Mesenchymal stem cell (in vitro differentiated cells and primary cell): Measurements from ENCODE around the gene WNK1.

Experiments
- DNase-seq: peaks from one replicate; pipeline ENCODE4 v3.0.0-alpha.2; 2013
- H2AFZ ChIP-seq: one replicate; pipeline ENCODE4 v1.6.1; 2013; ENCODE audit warnings: low read depth, mild to moderate bottlenecking, control low read depth, inconsistent platforms, low read length, moderate library complexity
- H2AK5ac ChIP-seq: 2 replicates; pipeline ENCODE4 v1.6.1; 2013; ENCODE audit warnings: low read length, moderate library complexity, mild to moderate bottlenecking, inconsistent platforms; ENCODE audit not compliant: severe bottlenecking
- H2BK120ac ChIP-seq: one replicate; pipeline ENCODE4 v1.6.1; 2013; ENCODE audit warnings: low read depth, mild to moderate bottlenecking, inconsistent platforms, low read length, moderate library complexity
- H2BK12ac ChIP-seq, 2 experiments: one replicate each; pipeline ENCODE4 v1.6.1; 2013; ENCODE audit warnings: inconsistent platforms in 2 of 2, low read length in 2 of 2, mild to moderate bottlenecking in 2 of 2, moderate library complexity in 2 of 2, control low read depth in 1 of 2
- H2BK15ac ChIP-seq: one replicate; pipeline ENCODE4 v1.6.1; 2013; ENCODE audit warnings: mild to moderate bottlenecking, low read depth, inconsistent platforms; ENCODE audit not compliant: poor library complexity, severe bottlenecking
- H2BK5ac ChIP-seq: 2 replicates; pipeline ENCODE4 v1.6.1; 2013; ENCODE audit warnings: low read depth, mild to moderate bottlenecking, low read length, control low read depth, inconsistent platforms; ENCODE audit not compliant: poor library complexity, severe bottlenecking
- H3K14ac ChIP-seq, 2 experiments: one replicate each; pipeline ENCODE4 v1.6.1; 2013; ENCODE audit warnings: inconsistent platforms in 2 of 2, low read length in 2 of 2, control low read depth in 1 of 2, mild to moderate bottlenecking in 1 of 2, moderate library complexity in 1 of 2
- H3K18ac ChIP-seq, 2 experiments: one replicate each; pipeline ENCODE4 v1.6.1; 2013; ENCODE audit warnings: inconsistent platforms in 2 of 2, low read length in 2 of 2, control low read depth in 1 of 2, low read depth in 1 of 2, mild to moderate bottlenecking in 1 of 2
- H3K23ac ChIP-seq, 2 experiments: one replicate each; pipeline ENCODE4 v1.6.1; 2013; ENCODE audit warnings: inconsistent platforms in 2 of 2, low read length in 2 of 2, mild to moderate bottlenecking in 2 of 2, moderate library complexity in 2 of 2, control low read depth in 1 of 2
- H3K27ac ChIP-seq: 2 replicates; pipeline ENCODE4 v1.5.1; 2013; ENCODE audit warnings: mild to moderate bottlenecking, moderate library complexity, low read length, control low read depth, inconsistent platforms; ENCODE audit not compliant: poor library complexity, severe bottlenecking
- H3K27me3 ChIP-seq, 2 experiments: 2 replicates each; pipeline versions ENCODE4 v1.6.1 to v1.7.0; 2013; ENCODE audit warnings: low read length in 2 of 2, mild to moderate bottlenecking in 2 of 2, moderate library complexity in 2 of 2, control low read depth in 1 of 2, inconsistent platforms in 1 of 2; ENCODE audit not compliant: control insufficient read depth in 1 of 2, insufficient read depth in 1 of 2
- H3K36me3 ChIP-seq, 2 experiments: 2 replicates each; pipeline versions ENCODE4 v1.6.1 to v1.7.0; 2013; ENCODE audit warnings: low read length in 2 of 2, control low read depth in 1 of 2, inconsistent platforms in 1 of 2, low read depth in 1 of 2, mild to moderate bottlenecking in 1 of 2; ENCODE audit not compliant: insufficient read depth in 2 of 2, control insufficient read depth in 1 of 2
- H3K4ac ChIP-seq, 2 experiments: one replicate each; pipeline ENCODE4 v1.6.1; 2013; ENCODE audit warnings: inconsistent platforms in 2 of 2, low read length in 2 of 2, mild to moderate bottlenecking in 2 of 2, moderate library complexity in 2 of 2, control low read depth in 1 of 2, low read depth in 1 of 2
- H3K4me1 ChIP-seq: 2 replicates; pipeline ENCODE4 v1.6.1; 2013; ENCODE audit warnings: low read depth, low read length, control low read depth; ENCODE audit not compliant: control insufficient read depth, insufficient read depth
- H3K4me2 ChIP-seq: 2 replicates; pipeline ENCODE4 v1.6.1; 2013; ENCODE audit warnings: low read length, mild to moderate bottlenecking, inconsistent platforms; ENCODE audit not compliant: poor library complexity, severe bottlenecking
- H3K4me3 ChIP-seq, 2 experiments: 2 replicates each; pipeline versions ENCODE4 v1.5.1 to v1.7.0; 2013; ENCODE audit warnings: low read length in 2 of 2, mild to moderate bottlenecking in 2 of 2, control low read depth in 1 of 2, low read depth in 1 of 2; ENCODE audit not compliant: insufficient read depth in 1 of 2
- H3K79me1 ChIP-seq: replicated peaks from 2 replicates; pipeline ENCODE4 v1.6.1; 2013; ENCODE audit warnings: mild to moderate bottlenecking, control low read depth, low read length, inconsistent platforms; ENCODE audit not compliant: poor library complexity, severe bottlenecking
- H3K9ac ChIP-seq: 2 replicates; pipeline ENCODE4 v1.7.0; 2013; ENCODE audit warnings: mild to moderate bottlenecking, low read length, moderate library complexity
- H3K9me3 ChIP-seq: 2 replicates; pipeline ENCODE4 v1.7.0; 2013; ENCODE audit warnings: mild to moderate bottlenecking, low read length; ENCODE audit not compliant: control insufficient read depth
- H4K8ac ChIP-seq: one replicate; pipeline ENCODE4 v1.6.1; 2013; ENCODE audit warnings: inconsistent platforms, mild to moderate bottlenecking, low read length, moderate library complexity
- H4K91ac ChIP-seq: one replicate; pipeline ENCODE4 v1.6.1; 2013; ENCODE audit warnings: mild to moderate bottlenecking, low read length, inconsistent platforms
- WGBS: methylation state at CpG from one replicate; pipeline ENCODE4 v1.1.7; 2013; ENCODE audit warnings: mixed read lengths; 5-methylcytosine and 5-hydroxymethylcytosine counted together

The WNK1 gene

GRCh38 chr12:885701-886100 lies 133.3 kb downstream of the WNK1 start:
- H3K14ac ChIP-seq: no peak overlapping the region
- H3K9me3 ChIP-seq: no peaks in the 10 kb centered on the region
- H3K27ac ChIP-seq: no peak overlapping the region
- H2BK120ac ChIP-seq: no peak overlapping the region
- H2AK5ac ChIP-seq: no peak overlapping the region
- no peak overlapping the region for H3K18ac ChIP-seq
- H3K27me3 ChIP-seq: no peaks in the 10 kb centered on the region
- no peak overlapping the region for H3K4me3 ChIP-seq
- WGBS: 93% methylated on average over 1 of the region's 2 CpGs
- H3K4me2 ChIP-seq: no peak overlapping the region
- H3K36me3 ChIP-seq: peaks cover 40 to 100% of the 10 kb centered on the region in 2 experiments
- no peak overlapping the region for H3K23ac ChIP-seq
- no peak overlapping the region for H4K91ac ChIP-seq
- H2BK15ac ChIP-seq: no peak overlapping the region
- H2AFZ ChIP-seq: no peak overlapping the region
- H3K9ac ChIP-seq: no peak overlapping the region
- no peak overlapping the region for H4K8ac ChIP-seq
- no peak overlapping the region for H2BK5ac ChIP-seq
- DNase-seq: no peak
- peaks cover 11% of the 10 kb centered on the region for H3K79me1 ChIP-seq
- H2BK12ac ChIP-seq: no peak overlapping the region
- no peak overlapping the region for H3K4ac ChIP-seq
- no peaks in the 10 kb centered on the region for H3K4me1 ChIP-seq

GRCh38 chr12:886206-886605 lies 133.8 kb downstream of the WNK1 start:
- H3K4me1 ChIP-seq: no peaks in the 10 kb centered on the region
- no peak overlapping the region for H3K4me3 ChIP-seq
- no peak overlapping the region for H2AFZ ChIP-seq
- no peak overlapping the region for H2BK120ac ChIP-seq
- no peak overlapping the region for H4K8ac ChIP-seq
- H3K4me2 ChIP-seq: no peak overlapping the region
- no peak overlapping the region for H2BK12ac ChIP-seq
- DNase-seq: no peak
- H3K4ac ChIP-seq: no peak overlapping the region
- no peaks in the 10 kb centered on the region for H3K9me3 ChIP-seq
- WGBS: 99% methylated on average over 2 of the region's 2 CpGs
- no peak overlapping the region for H2BK5ac ChIP-seq
- no peak overlapping the region for H3K9ac ChIP-seq
- no peak overlapping the region for H3K18ac ChIP-seq
- no peak overlapping the region for H3K27ac ChIP-seq
- H2BK15ac ChIP-seq: no peak overlapping the region
- no peak overlapping the region for H3K23ac ChIP-seq
- H3K27me3 ChIP-seq: no peaks in the 10 kb centered on the region
- H4K91ac ChIP-seq: no peak overlapping the region
- no peak overlapping the region for H2AK5ac ChIP-seq
- peaks cover 38 to 99% of the 10 kb centered on the region in 2 experiments for H3K36me3 ChIP-seq
- H3K14ac ChIP-seq: no peak overlapping the region
- H3K79me1 ChIP-seq: peaks cover 9% of the 10 kb centered on the region

- Histone ChIP-seq H3K18ac (no peak overlapping the region), H2BK12ac (no peak overlapping the region), H2AK5ac (no peak overlapping the region), H4K91ac (no peak overlapping the region), H3K23ac (no peak overlapping the region), H3K4ac (no peak overlapping the region), H3K4me3 (no peak overlapping the region), H3K27me3 (no peaks in the 10 kb centered on the region), H4K8ac (no peak overlapping the region), H3K14ac (no peak overlapping the region), H3K9me3 (no peaks in the 10 kb centered on the region), H3K9ac (no peak overlapping the region), H3K27ac (no peak overlapping the region), H3K36me3 (peaks cover 29 to 87% of the 10 kb centered on the region in 2 experiments), H2BK120ac (no peak overlapping the region), H3K4me1 (no peaks in the 10 kb centered on the region), H3K4me2 (no peak overlapping the region), H2BK5ac (no peak overlapping the region), H2BK15ac (no peak overlapping the region), H2AFZ (no peak overlapping the region), H3K79me1 (peaks cover 13% of the 10 kb centered on the region)
- no peak for DNase-seq
These were observed 141.8 kb downstream of the WNK1 start for GRCh38 chr12:894226-894625.

- no peak for DNase-seq
- no peaks in the 10 kb centered on the region for H3K9me3 ChIP-seq
- H2BK120ac ChIP-seq: no peak overlapping the region
- H3K14ac ChIP-seq: no peak overlapping the region
- no peak overlapping the region for H2AK5ac ChIP-seq
- H3K27ac ChIP-seq: no peak overlapping the region
- H2BK12ac ChIP-seq: no peak overlapping the region
- peaks cover 12% of the 10 kb centered on the region for H3K79me1 ChIP-seq
- no peak overlapping the region for H2BK5ac ChIP-seq
- H3K18ac ChIP-seq: no peak overlapping the region
- H3K9ac ChIP-seq: peak overlapping the region; percentile 5
- no peaks in the 10 kb centered on the region for H3K27me3 ChIP-seq
- no peak overlapping the region for H4K8ac ChIP-seq
- H2BK15ac ChIP-seq: no peak overlapping the region
- H4K91ac ChIP-seq: no peak overlapping the region
- H3K23ac ChIP-seq: no peak overlapping the region
- H3K4me1 ChIP-seq: no peaks in the 10 kb centered on the region
- no peak overlapping the region for H3K4me2 ChIP-seq
- no peak overlapping the region for H2AFZ ChIP-seq
- H3K36me3 ChIP-seq: peaks cover 23 to 86% of the 10 kb centered on the region in 2 experiments
- no peak overlapping the region for H3K4ac ChIP-seq
- no peak overlapping the region for H3K4me3 ChIP-seq
- 97% methylated on average over 4 of the region's 4 CpGs for WGBS
These were observed 143.7 kb downstream of the WNK1 start for GRCh38 chr12:896031-896430.
